IPS DF 6.9 (cell line): ENCODE data around the gene SHC2.
"Not testable (repeated sequence)": the region's sequence is repeated elsewhere in the genome, so short reads cannot be mapped to it uniquely, and the experiment has no call there.

Experiments used
- DNase-seq: peaks from one replicate; pipeline ENCODE4 v3.0.0-alpha.2; 2013; ENCODE audit warnings: low read depth, low spot score
- H3K27ac ChIP-seq: one replicate; pipeline ENCODE4 v1.5.1; 2013; ENCODE audit warnings: low read length, control low read depth
- H3K27me3 ChIP-seq: 2 replicates; pipeline ENCODE4 v1.6.1; 2013; ENCODE audit warnings: mild to moderate bottlenecking, low read length; ENCODE audit not compliant: control insufficient read depth, insufficient read depth
- H3K36me3 ChIP-seq: 2 replicates; pipeline ENCODE4 v1.6.1; 2013; ENCODE audit warnings: low read length; ENCODE audit not compliant: control insufficient read depth, insufficient read depth
- H3K4me1 ChIP-seq: 2 replicates; pipeline ENCODE4 v1.6.1; 2013; ENCODE audit warnings: low read length; ENCODE audit not compliant: control insufficient read depth, insufficient read depth
- H3K4me3 ChIP-seq: 2 replicates; pipeline ENCODE4 v1.5.1; 2013; ENCODE audit warnings: mild to moderate bottlenecking, low read length
- H3K9me3 ChIP-seq: 2 replicates; pipeline ENCODE4 v1.6.1; 2013; ENCODE audit warnings: low read length, inconsistent platforms; ENCODE audit not compliant: control insufficient read depth, insufficient read depth
- WGBS: extraction: QIAGEN DNeasy Blood & Tissue Kit; methylation state at CpG from one replicate; pipeline ENCODE4 v1.1.7; 2013; ENCODE audit warnings: mixed read lengths, missing lambda C conversion rate; ENCODE audit not compliant: insufficient read length, insufficient coverage; 5-methylcytosine and 5-hydroxymethylcytosine counted together

The SHC2 gene

GRCh38 chr19:491146-491741, 30.4 kb upstream of the SHC2 start:
- Histone ChIP-seq H3K4me3 (no peak overlapping the region), H3K4me1 (peaks cover 6% of the 10 kb centered on the region)

GRCh38 chr19:489418-490196, 28.8 kb upstream of the SHC2 start:
- H3K27ac ChIP-seq, result no peak overlapping the region

More at GRCh38 chr19:491146-491741, 30.4 kb upstream of the SHC2 start:
- Histone ChIP-seq H3K27ac (no peak overlapping the region), H3K9me3 (no peaks in the 10 kb centered on the region), H3K27me3 (no peaks in the 10 kb centered on the region), H3K36me3 (no peaks in the 10 kb centered on the region)
- DNase-seq, result no peak
- no CpG with 5 or more reads among the region's 32 CpGs for WGBS

DNA sequence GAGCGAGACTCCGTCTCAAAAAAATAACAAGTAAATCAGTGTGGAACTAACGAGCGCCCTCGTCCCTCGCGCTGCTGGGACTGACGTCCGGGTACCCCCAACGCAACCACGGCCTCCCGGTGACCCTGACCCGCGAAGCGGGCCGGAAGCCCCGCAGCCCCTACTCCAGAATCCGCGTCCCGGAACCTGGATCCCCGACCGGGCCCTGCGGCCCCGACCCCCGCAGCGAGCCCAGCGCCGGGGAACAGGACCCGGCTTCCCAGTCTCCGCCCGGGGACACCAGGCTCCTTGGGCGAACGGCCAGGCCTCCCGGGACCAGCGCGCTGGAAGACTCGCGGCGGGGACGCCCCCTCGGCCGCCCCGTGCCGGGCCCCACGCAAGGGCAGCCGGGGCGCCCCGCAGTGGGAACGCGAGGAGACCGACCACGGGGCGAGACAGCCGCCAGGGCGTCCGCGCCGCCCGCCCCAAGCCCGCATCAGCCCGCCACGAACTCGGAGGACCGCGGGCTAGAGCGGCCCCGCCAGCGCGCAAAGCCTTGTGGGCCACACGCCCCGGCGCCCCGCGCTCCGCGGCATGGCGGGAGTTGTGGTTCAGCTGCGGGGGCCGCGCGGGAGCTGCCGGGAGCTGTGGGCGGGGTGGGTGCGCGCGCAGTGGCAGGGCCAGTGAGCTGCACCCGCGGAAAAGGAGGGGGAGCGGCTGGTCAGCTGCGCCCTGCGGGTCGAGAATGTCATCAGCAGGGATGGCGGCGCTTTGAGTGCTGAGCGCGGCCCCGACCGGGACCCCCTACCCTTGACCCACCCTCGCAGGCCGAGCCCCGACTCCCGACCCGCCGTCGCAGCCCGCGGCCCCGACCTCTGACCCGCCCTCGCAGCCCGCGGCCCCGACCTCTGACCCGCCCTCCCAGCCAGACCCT, 27.9 kb upstream of the SHC2 start:
- Histone ChIP-seq H3K9me3 (no peaks in the 10 kb centered on the region), H3K4me1 (peaks cover 7% of the 10 kb centered on the region), H3K27me3 (no peaks in the 10 kb centered on the region), H3K36me3 (no peaks in the 10 kb centered on the region), H3K4me3 (peak overlapping the region; percentile 91), H3K27ac (no peak overlapping the region)
- WGBS, result no CpG with 5 or more reads among the region's 114 CpGs
- no peak for DNase-seq

More at GRCh38 chr19:489418-490196, 28.8 kb upstream of the SHC2 start:
- H3K9me3 ChIP-seq, result no peaks in the 10 kb centered on the region
- H3K4me1 ChIP-seq, result peaks cover 10% of the 10 kb centered on the region
- no peaks in the 10 kb centered on the region for H3K27me3 ChIP-seq
- WGBS, result no CpG with 5 or more reads among the region's 61 CpGs
- no peaks in the 10 kb centered on the region for H3K36me3 ChIP-seq
- no peak for DNase-seq
- peak overlapping the region; percentile 91 for H3K4me3 ChIP-seq

GRCh38 chr19:485583-486236, 24.9 kb upstream of the SHC2 start:
- WGBS, result no CpG with 5 or more reads among the region's 23 CpGs
- no peaks in the 10 kb centered on the region for H3K36me3 ChIP-seq
- no peaks in the 10 kb centered on the region for H3K9me3 ChIP-seq
- no peak overlapping the region for H3K4me3 ChIP-seq
- H3K27ac ChIP-seq, result no peak overlapping the region
- H3K4me1 ChIP-seq, result peaks cover 3% of the 10 kb centered on the region; the same call in 1 of the 2 replicates
- H3K27me3 ChIP-seq, result no peaks in the 10 kb centered on the region
- DNase-seq, result no peak

GRCh38 chr19:485077-485476, 24.2 kb upstream of the SHC2 start:
- no peak overlapping the region for H3K4me3 ChIP-seq
- no peak for DNase-seq
- peaks cover 3% of the 10 kb centered on the region; the same call in 1 of the 2 replicates for H3K4me1 ChIP-seq
- no peak overlapping the region for H3K27ac ChIP-seq
- no CpG with 5 or more reads among the region's 22 CpGs for WGBS
- H3K9me3 ChIP-seq, result no peaks in the 10 kb centered on the region
- no peaks in the 10 kb centered on the region for H3K36me3 ChIP-seq
- H3K27me3 ChIP-seq, result no peaks in the 10 kb centered on the region

DNA sequence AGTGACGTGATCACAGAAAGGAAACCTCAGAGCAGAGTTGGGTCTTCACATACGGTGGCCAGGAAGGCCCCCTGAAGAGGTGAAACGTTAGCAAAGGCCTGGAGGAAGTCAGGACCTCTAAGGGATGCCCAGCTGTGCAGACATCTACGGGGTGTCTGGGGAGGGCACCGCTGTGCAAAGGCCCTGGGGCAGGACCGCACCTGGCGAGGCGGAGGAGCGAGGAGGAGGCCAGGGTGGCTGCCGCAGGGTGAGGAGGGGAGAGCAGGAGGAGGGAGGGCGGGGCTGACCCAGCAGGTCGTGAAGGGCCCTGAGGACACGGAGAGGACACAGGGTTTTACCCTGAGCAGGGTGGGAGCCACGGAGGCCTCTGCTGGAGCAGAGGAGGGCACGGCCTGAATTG, 23.7 kb upstream of the SHC2 start:
- Histone ChIP-seq H3K36me3 (no peaks in the 10 kb centered on the region), H3K9me3 (no peaks in the 10 kb centered on the region), H3K27ac (no peak overlapping the region), H3K27me3 (no peaks in the 10 kb centered on the region), H3K4me1 (peaks cover 3% of the 10 kb centered on the region; the same call in 1 of the 2 replicates), H3K4me3 (no peak overlapping the region)
- DNase-seq, result no peak
- no CpG with 5 or more reads among the region's 15 CpGs for WGBS

- Histone ChIP-seq H3K4me1 (peaks cover 3% of the 10 kb centered on the region; the same call in 1 of the 2 replicates), H3K27ac (no peak overlapping the region), H3K4me3 (no peak overlapping the region), H3K9me3 (no peaks in the 10 kb centered on the region), H3K36me3 (no peaks in the 10 kb centered on the region), H3K27me3 (no peaks in the 10 kb centered on the region)
- DNase-seq, result no peak
- WGBS, result no CpG with 5 or more reads among the region's 21 CpGs
Measured at GRCh38 chr19:483332-484072, 22.7 kb upstream of the SHC2 start.

DNA sequence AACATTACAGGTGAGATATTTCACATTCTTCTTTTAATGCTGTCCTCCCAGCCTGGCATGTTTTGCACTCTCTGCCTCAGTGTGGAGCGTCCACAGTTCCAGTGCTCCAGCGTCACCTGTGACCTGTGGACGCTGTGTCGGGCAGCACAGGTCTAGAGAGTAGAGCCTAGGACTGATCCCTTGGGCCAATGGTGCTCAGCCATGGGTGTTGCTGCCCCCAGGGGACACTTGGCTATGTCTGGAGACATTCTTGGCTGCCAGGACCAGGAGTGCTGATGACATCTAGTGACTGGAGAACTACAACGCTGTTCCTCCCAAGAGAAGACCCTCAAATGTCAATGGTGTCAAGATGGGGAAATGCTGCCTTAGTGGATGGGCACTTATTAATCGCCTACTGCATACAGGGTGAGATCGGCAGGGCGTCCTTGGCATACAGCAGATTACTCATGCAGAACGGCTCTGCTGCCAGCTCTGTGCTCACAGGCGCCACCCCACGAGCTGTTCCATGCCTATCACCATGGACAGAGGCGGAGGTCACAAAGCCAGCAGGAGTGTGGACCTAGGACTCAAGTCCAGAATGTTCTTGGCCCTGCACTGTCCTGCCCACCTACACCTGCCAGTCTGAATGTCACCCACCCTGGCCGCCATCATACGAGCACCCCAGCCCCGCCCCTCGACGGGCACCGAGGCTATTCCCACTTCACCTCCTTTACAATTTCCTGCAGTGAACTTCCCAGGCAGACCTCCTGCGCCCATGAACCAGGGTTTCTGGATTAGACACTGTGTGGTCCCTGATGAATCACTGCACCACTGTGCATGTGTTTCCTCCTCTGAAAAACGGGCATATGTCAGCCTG, 21.6 kb upstream of the SHC2 start:
- H3K36me3 ChIP-seq, result no peaks in the 10 kb centered on the region
- H3K4me1 ChIP-seq, result peaks cover 3% of the 10 kb centered on the region; the same call in 1 of the 2 replicates
- no peaks in the 10 kb centered on the region for H3K27me3 ChIP-seq
- no peak for DNase-seq
- no peaks in the 10 kb centered on the region for H3K9me3 ChIP-seq
- no peak overlapping the region for H3K4me3 ChIP-seq
- H3K27ac ChIP-seq, result no peak overlapping the region
- WGBS, result no CpG with 5 or more reads among the region's 20 CpGs

GRCh38 chr19:481100-481499, 20.3 kb upstream of the SHC2 start:
- H3K27ac ChIP-seq, H3K27me3 ChIP-seq, H3K36me3 ChIP-seq, H3K4me3 ChIP-seq, H3K4me1 ChIP-seq, H3K9me3 ChIP-seq, DNase-seq: not testable (repeated sequence)
- 100% methylated on average over 3 of the region's 3 CpGs for WGBS
